Fibroblast of lung (primary cell): ENCODE results near the gene PLEKHM2. TPM values are rescaled to one million over a fixed set of nuclear protein-coding genes. Genes with fewer than 3 reads are reported as not detected.

Experiments
- DNase-seq, 2 donors: peaks; one replicate each; pipeline versions ENCODE4 v3.0.0 to v3.0.0-alpha.2; 2010; ENCODE audit warnings: low read depth in 2 of 2
- H2AFZ ChIP-seq: 2 replicates; pipeline ENCODE4 v1.5.1; 2012; ENCODE audit warnings: low read length, control low read depth, inconsistent platforms
- H3K27ac ChIP-seq: 2 replicates; pipeline ENCODE4 v1.5.1; 2011; ENCODE audit warnings: low read length, control low read depth; ENCODE audit not compliant: insufficient read depth
- H3K27me3 ChIP-seq: 2 replicates; pipeline ENCODE4 v1.5.1; 2011; ENCODE audit warnings: mild to moderate bottlenecking, low read length; ENCODE audit not compliant: control insufficient read depth, insufficient read depth
- H3K36me3 ChIP-seq: 2 replicates; pipeline ENCODE4 v1.5.1; 2011; ENCODE audit warnings: low read length; ENCODE audit not compliant: control insufficient read depth, insufficient read depth
- H3K4me1 ChIP-seq: 2 replicates; pipeline ENCODE4 v1.5.1; 2011; ENCODE audit warnings: low read length; ENCODE audit not compliant: control insufficient read depth, insufficient read depth; ENCODE audit errors: extremely low read depth
- H3K4me2 ChIP-seq: 2 replicates; pipeline ENCODE4 v1.5.1; 2011; ENCODE audit warnings: low read length, control low read depth; ENCODE audit not compliant: insufficient read depth; ENCODE audit errors: extremely low read depth
- H3K4me3 ChIP-seq, 4 experiments: fragments of 200-600 bp in 1 of 4; sonication (generic) in 1 of 4; replicated peaks in 1 of 4; 2 replicates each; pipeline ENCODE4 v1.5.1; 2011 to 2016; ENCODE audit warnings: low read length in 4 of 4, low read depth in 3 of 4, mild to moderate bottlenecking in 3 of 4, control low read depth in 2 of 4, inconsistent platforms in 1 of 4, mixed read lengths in 1 of 4; ENCODE audit not compliant: insufficient read depth in 1 of 4; ENCODE audit errors: control extremely low read depth in 1 of 4
- H3K79me2 ChIP-seq: 2 replicates; pipeline ENCODE4 v1.5.1; 2012; ENCODE audit warnings: mild to moderate bottlenecking, low read length, inconsistent platforms; ENCODE audit not compliant: control insufficient read depth, insufficient read depth
- H3K9ac ChIP-seq: 2 replicates; pipeline ENCODE4 v1.5.1; 2011; ENCODE audit warnings: mild to moderate bottlenecking, low read length, control low read depth; ENCODE audit not compliant: insufficient read depth
- H3K9me3 ChIP-seq: 2 replicates; pipeline ENCODE4 v1.5.1; 2012; ENCODE audit warnings: low read depth, low read length; ENCODE audit not compliant: control insufficient read depth, insufficient read depth
- H4K20me1 ChIP-seq: 2 replicates; pipeline ENCODE4 v1.5.1; 2011; ENCODE audit warnings: low read length; ENCODE audit not compliant: control insufficient read depth, insufficient read depth; ENCODE audit errors: extremely low read depth
- EZH2 ChIP-seq: IDR thresholded peaks from 2 replicates; pipeline ENCODE4 v1.5.1; 2012; ENCODE audit warnings: low read length, control low read depth, mild to moderate bottlenecking; ENCODE audit errors: missing control alignments
- polyA plus RNA-seq, 2 donors: library from polyadenylated mRNA; depleted of rRNA in 1 of 2; stranded (reverse) in 1 of 2; unstranded in 1 of 2; fragments of >200 nt; gene quantifications; 2 replicates each; pipeline ENCODE4 v1.2.1, GENCODE V29; 2011 to 2012; ENCODE audit warnings: missing spikeins in 1 of 2
- total RNA-seq: library from RNA; depleted of rRNA; stranded (reverse); fragments of >200 nt; gene quantifications from 2 replicates; pipeline ENCODE4 v1.2.1, GENCODE V29; 2014
- TF ChIP-seq, protein P1 (sequence below), 2 donors: IDR thresholded peaks in 1 of 2; conservative IDR thresholded peaks in 1 of 2; 1 replicate in 1 of 2; 2 replicates in 1 of 2; pipeline ENCODE4 v1.5.1; 2011 to 2012; ENCODE audit warnings: low read length in 2 of 2, control low read depth in 1 of 2, inconsistent platforms in 1 of 2, low read depth in 1 of 2, mild to moderate bottlenecking in 1 of 2

The PLEKHM2 gene
- total and polyA plus RNA-seq, 2 donors (not counting 1 experiment from before 2014, with no cell fraction given): 27.3 to 94.6 TPM

DNA sequence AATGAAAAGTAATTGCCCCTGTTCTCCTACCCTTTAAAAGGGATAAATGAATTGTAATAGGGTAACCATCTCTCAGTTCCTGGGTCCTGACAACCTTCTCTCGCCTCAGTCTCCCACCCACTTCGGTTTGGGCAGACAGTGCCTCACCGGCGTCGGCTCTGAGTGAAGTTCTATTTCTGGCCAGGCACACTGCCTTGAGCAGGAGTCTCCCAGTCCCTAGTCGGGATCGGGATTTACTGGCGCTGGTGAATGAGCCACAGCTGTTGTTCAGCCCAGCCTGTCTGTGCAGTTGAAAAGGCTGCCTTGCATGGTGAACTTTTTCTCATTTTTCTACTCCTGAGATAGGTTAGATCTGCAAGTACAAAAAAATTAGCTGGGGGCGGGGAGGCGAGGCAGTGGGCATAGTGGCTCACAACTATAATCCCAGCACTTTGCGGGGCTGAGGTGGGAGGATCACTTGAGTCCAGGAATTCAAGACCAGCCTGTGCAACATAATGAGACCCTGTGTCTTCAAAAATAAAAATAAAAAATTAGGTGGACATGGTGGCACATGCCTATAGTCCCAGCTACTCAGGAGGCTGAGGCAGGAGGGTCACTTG, 7.4 kb downstream of the PLEKHM2 start:
- H4K20me1 ChIP-seq: no peaks in the 10 kb centered on the region
- H3K79me2 ChIP-seq: peaks cover 74% of the 10 kb centered on the region
- H3K4me1 ChIP-seq: peaks cover 4% of the 10 kb centered on the region
- no peaks in the 10 kb centered on the region for H3K27me3 ChIP-seq
- no peak overlapping the region for H3K4me3 ChIP-seq
- no peak overlapping the region for H2AFZ ChIP-seq
- no peaks in the 10 kb centered on the region for H3K9me3 ChIP-seq
- peaks cover 4% of the 10 kb centered on the region for H3K36me3 ChIP-seq
- H3K27ac ChIP-seq: no peak overlapping the region
- H3K9ac ChIP-seq: no peak overlapping the region
- H3K4me2 ChIP-seq: peak overlapping the region; percentile 29
- DNase-seq: peak in 1 of 2 donors; percentile 68
- TF ChIP-seq EZH2: no peak
- TF ChIP-seq, protein P1, sequence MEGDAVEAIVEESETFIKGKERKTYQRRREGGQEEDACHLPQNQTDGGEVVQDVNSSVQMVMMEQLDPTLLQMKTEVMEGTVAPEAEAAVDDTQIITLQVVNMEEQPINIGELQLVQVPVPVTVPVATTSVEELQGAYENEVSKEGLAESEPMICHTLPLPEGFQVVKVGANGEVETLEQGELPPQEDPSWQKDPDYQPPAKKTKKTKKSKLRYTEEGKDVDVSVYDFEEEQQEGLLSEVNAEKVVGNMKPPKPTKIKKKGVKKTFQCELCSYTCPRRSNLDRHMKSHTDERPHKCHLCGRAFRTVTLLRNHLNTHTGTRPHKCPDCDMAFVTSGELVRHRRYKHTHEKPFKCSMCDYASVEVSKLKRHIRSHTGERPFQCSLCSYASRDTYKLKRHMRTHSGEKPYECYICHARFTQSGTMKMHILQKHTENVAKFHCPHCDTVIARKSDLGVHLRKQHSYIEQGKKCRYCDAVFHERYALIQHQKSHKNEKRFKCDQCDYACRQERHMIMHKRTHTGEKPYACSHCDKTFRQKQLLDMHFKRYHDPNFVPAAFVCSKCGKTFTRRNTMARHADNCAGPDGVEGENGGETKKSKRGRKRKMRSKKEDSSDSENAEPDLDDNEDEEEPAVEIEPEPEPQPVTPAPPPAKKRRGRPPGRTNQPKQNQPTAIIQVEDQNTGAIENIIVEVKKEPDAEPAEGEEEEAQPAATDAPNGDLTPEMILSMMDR (conservative IDR thresholded peaks at IDR 0.05 in 1 of 2, IDR thresholded peaks at IDR 0.05 in 1 of 2; ENCODE audit: low read depth in 1 of 2, low read length in 2 of 2): no peak

DNA sequence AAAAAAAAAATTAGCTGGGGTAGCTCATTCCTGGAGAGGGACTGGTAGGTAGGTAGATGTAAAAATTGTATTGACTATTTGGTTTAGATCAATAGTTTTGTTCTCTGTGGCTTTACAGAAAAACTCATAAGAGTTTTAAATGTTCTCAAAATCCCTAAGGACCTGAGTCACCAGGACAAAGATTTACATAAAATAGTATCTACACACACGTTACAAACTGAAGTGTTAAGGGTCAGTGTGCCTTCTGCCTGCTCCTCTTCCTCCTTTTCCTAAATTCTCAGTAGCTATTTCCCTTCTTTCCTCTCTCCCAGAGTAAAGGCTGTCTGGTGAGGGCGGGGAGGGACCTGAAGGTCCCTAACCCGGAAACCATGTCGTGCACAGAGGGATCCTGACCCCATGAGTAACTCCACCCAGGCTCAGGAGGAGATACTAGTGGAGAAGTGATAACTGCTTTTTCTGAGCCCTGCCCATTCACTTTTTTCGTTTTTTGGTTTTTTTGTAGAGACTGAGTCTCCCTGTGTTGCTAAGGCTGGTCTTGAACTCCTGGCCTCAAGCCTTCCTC, 8.1 kb downstream of the PLEKHM2 start:
- DNase-seq: no peak
- TF ChIP-seq EZH2: no peak
- TF ChIP-seq, protein P1 (conservative IDR thresholded peaks at IDR 0.05 in 1 of 2, IDR thresholded peaks at IDR 0.05 in 1 of 2; ENCODE audit: low read depth in 1 of 2, low read length in 2 of 2): no peak
- H3K36me3 ChIP-seq: peaks cover 5% of the 10 kb centered on the region
- peaks cover 4% of the 10 kb centered on the region for H3K4me1 ChIP-seq
- H3K27ac ChIP-seq: no peak overlapping the region
- no peaks in the 10 kb centered on the region for H4K20me1 ChIP-seq
- no peak overlapping the region for H3K4me3 ChIP-seq
- H3K79me2 ChIP-seq: peaks cover 72% of the 10 kb centered on the region
- H3K27me3 ChIP-seq: no peaks in the 10 kb centered on the region
- no peak overlapping the region for H3K4me2 ChIP-seq
- no peaks in the 10 kb centered on the region for H3K9me3 ChIP-seq
- no peak overlapping the region for H3K9ac ChIP-seq
- no peak overlapping the region for H2AFZ ChIP-seq

DNA sequence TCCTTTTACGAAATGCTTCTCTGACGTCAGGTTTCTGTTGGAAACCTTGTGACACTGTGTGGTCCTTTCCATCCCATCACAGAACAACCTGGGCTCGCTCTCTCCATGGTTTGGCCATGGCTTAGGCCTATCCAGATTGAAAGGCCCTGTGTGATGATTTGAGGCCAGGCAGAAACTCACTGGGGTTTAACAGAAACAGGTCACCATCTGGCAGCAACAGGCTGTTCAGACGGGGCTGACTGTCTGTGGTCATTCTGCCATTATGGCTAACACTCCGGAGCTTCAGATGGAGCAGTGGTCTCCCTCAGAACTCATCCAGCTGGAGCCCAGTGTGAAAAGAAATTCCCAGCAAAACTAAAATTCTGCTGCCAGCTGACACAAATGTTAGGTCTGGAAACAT, 9.3 kb downstream of the PLEKHM2 start:
- Histone ChIP-seq H2AFZ (no peak overlapping the region), H3K79me2 (peaks cover 67% of the 10 kb centered on the region), H3K9me3 (no peaks in the 10 kb centered on the region), H3K4me3 (no peak overlapping the region), H3K4me2 (no peak overlapping the region), H3K4me1 (peaks cover 4% of the 10 kb centered on the region), H4K20me1 (no peaks in the 10 kb centered on the region), H3K36me3 (peaks cover 5% of the 10 kb centered on the region), H3K9ac (no peak overlapping the region), H3K27me3 (no peaks in the 10 kb centered on the region), H3K27ac (no peak overlapping the region)
- TF ChIP-seq, protein P1 (conservative IDR thresholded peaks at IDR 0.05 in 1 of 2, IDR thresholded peaks at IDR 0.05 in 1 of 2; ENCODE audit: low read depth in 1 of 2, low read length in 2 of 2): no peak
- no peak for TF ChIP-seq EZH2
- DNase-seq: no peak
